ENCODE measurements around the gene DNAI1. TPM values are rescaled to one million over a fixed set of nuclear protein-coding genes. Genes with fewer than 3 reads are reported as not detected.

Gene DNAI1
- polyA plus RNA-seq, 1 of the 3 experiments (the other 2 are of a cell fraction): 0.46 TPM

DNA sequence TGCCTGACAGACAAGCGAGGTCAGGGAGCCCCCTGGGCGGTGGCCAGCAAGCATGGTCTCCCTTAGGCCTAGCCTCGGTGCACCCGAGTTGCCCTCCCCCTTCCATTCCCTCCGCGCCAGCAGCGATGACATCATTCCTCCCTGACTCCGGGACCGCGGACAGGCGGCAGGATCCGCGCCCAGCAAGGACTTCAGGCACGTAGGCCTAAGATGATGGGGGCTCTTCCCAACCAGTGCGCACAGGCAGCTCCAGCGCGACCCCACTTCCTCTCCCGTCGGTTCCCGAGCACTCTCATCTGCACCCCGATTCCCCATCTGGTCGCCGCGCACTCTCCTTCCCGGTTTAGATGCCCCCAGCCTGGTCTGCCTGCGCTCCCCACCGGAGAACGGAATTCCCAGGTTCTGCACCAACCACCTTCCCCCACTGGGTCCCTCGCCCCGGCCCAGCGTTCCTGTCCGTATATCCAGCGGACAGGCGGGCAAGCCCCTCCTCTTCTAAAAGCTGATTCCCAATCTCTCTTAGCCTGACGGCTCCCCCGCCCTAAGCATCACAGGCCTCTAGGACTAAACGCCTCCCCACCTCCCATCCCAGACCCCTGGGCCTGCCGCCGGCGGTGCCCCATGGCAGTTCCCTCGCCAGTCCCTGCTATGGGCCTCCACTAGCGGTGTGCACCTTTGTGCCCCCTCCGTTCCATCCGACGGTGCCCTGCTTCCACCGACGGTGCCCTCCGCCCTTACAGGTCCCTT, 1.2 kb upstream of the DNAI1 start (continued):
- no peak for TF ChIP-seq EZH2phosphoT487 (IDR thresholded peaks at IDR 0.05; ENCODE audit: borderline replicate concordance, low read depth)
- no peak for TF ChIP-seq ELF1 (IDR thresholded peaks at IDR 0.05)
- peak; percentile 34; the same call in 1 of the 2 replicates for TF ChIP-seq TAF1 (IDR thresholded peaks at IDR 0.05; ENCODE audit: borderline replicate concordance, low read depth, low read length)
- TF ChIP-seq SIN3A (IDR thresholded peaks at IDR 0.05; ENCODE audit: borderline replicate concordance, low read depth, low read length): no peak
- TF ChIP-seq ZBTB33 (IDR thresholded peaks at IDR 0.05; ENCODE audit: borderline replicate concordance, low read depth): no peak
- TF ChIP-seq CHD2 (IDR thresholded peaks at IDR 0.05; ENCODE audit: low read length, partially characterized antibody): no peak
- TF ChIP-seq USF1 (IDR thresholded peaks at IDR 0.05; ENCODE audit: borderline replicate concordance, low read depth): no peak
- peak; percentile 9; the same call in 1 of the 2 replicates for TF ChIP-seq JUND (IDR thresholded peaks at IDR 0.05)
- TF ChIP-seq RCOR1 (IDR thresholded peaks at IDR 0.05; ENCODE audit: low read length): no peak

- TF ChIP-seq TEAD4 (IDR thresholded peaks at IDR 0.05; ENCODE audit: borderline replicate concordance, insufficient read depth): no peak
- TF ChIP-seq NFIC (IDR thresholded peaks at IDR 0.05; ENCODE audit: borderline replicate concordance): no peak
- no peak for TF ChIP-seq YY1 (IDR thresholded peaks at IDR 0.05; ENCODE audit: low read depth)
- no peak for TF ChIP-seq FOXM1 (IDR thresholded peaks at IDR 0.05; ENCODE audit: low read depth)
- no peak for TF ChIP-seq MEF2A (IDR thresholded peaks at IDR 0.05; ENCODE audit: borderline replicate concordance, low read depth)
- no peak for TF ChIP-seq FOSL2 (IDR thresholded peaks at IDR 0.05; ENCODE audit: borderline replicate concordance, low read depth)
- TF ChIP-seq MXI1 (IDR thresholded peaks at IDR 0.05; ENCODE audit: low read depth, low read length): no peak
- no peak for TF ChIP-seq GABPA (IDR thresholded peaks at IDR 0.05; ENCODE audit: low read depth)
- no peak for TF ChIP-seq GATA2 (CRISPR knock-in tag; IDR thresholded peaks at IDR 0.05)
- TF ChIP-seq POLR2AphosphoS5 (IDR thresholded peaks at IDR 0.05; ENCODE audit: low read depth, low read length): no peak
- TF ChIP-seq, protein P1, sequence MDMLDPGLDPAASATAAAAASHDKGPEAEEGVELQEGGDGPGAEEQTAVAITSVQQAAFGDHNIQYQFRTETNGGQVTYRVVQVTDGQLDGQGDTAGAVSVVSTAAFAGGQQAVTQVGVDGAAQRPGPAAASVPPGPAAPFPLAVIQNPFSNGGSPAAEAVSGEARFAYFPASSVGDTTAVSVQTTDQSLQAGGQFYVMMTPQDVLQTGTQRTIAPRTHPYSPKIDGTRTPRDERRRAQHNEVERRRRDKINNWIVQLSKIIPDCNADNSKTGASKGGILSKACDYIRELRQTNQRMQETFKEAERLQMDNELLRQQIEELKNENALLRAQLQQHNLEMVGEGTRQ (IDR thresholded peaks at IDR 0.05; ENCODE audit: borderline replicate concordance, low read depth, low read length): no peak
- TF ChIP-seq RXRA (IDR thresholded peaks at IDR 0.05; ENCODE audit: borderline replicate concordance, low read depth): no peak
- TF ChIP-seq NRF1 (IDR thresholded peaks at IDR 0.05; ENCODE audit: low read depth, low read length): no peak
- TF ChIP-seq REST (IDR thresholded peaks at IDR 0.05; ENCODE audit: low read depth, low read length): no peak
- H4K20me1 ChIP-seq (ENCODE audit: insufficient read depth): peaks cover 30% of the 10 kb centered on the region
- no peaks in the 10 kb centered on the region for H3K36me3 ChIP-seq (replicated peaks in 1 of 2; ENCODE audit: control insufficient read depth in 1 of 2, insufficient read depth in 2 of 2, low read length in 1 of 2)
- no peak overlapping the region; a peak in 1 of 4 replicates for H3K27ac ChIP-seq (ENCODE audit: low read depth in 2 of 2, low read length in 1 of 2)
- POLR2A ChIA-PET: interaction anchor here (0.9 to 1.1 kb wide), 2 partner anchors 28 to 120 kb away, joined by 3 to 5 read pairs; no protein-coding TSS in a partner anchor
- H3F3A ChIP-seq (replicated peaks; ENCODE audit: insufficient read depth): peaks cover 14% of the 10 kb centered on the region
- H3K4me1 ChIP-seq (ENCODE audit: control insufficient read depth in 1 of 2, insufficient read depth in 2 of 2, low read depth in 1 of 2, low read length in 1 of 2): peaks cover 23 to 26% of the 10 kb centered on the region in 2 experiments; a peak in 3 of 4 replicates
- CTCF ChIA-PET: interaction anchor here (0.9 to 3.4 kb wide), 3 partner anchors 28 to 88 kb away, joined by 3 to 28 read pairs (median 4); no protein-coding TSS in a partner anchor
- peak overlapping the region; percentile 80 for H2AFZ ChIP-seq (ENCODE audit: low read depth)
- peaks cover 40% of the 10 kb centered on the region for H3K79me2 ChIP-seq (ENCODE audit: insufficient read depth)
- WGBS (ENCODE audit: low lambda C conversion rate): 33% methylated on average over 11 of the region's 11 CpGs
- DNase-seq: no peak
- H3K9me3 ChIP-seq: no peaks in the 10 kb centered on the region
- H3K9ac ChIP-seq: no peak overlapping the region
- peak overlapping the region; percentile 40 to 56 for H3K4me3 ChIP-seq (ENCODE audit: low read depth in 2 of 2, low read length in 1 of 2)
- H3K4me2 ChIP-seq: peak overlapping the region; percentile 75
- H3K9me2 ChIP-seq: no peaks in the 10 kb centered on the region
- no peaks in the 10 kb centered on the region for H3K27me3 ChIP-seq (ENCODE audit: insufficient read depth)
These were observed 345 bp downstream of the DNAI1 start for GRCh38 chr9:34458959-34459340.
